Measurements from ENCODE around the gene NEDD9. TPM values are rescaled to one million over a fixed set of nuclear protein-coding genes. Genes with fewer than 3 reads are reported as not detected.

Gene NEDD9
- total RNA-seq, 1 donor from 2014 or later, result 23.2 TPM

GRCh38 chr6:11153447-11153846 is 79.0 kb downstream of the NEDD9 start:
- Mint-ChIP-seq H3K27me3 (ENCODE audit: low read depth) (no peaks in the 10 kb centered on the region), H3K4me1 (ENCODE audit: low read depth) (peaks cover 6% of the 10 kb centered on the region), H3K36me3 (ENCODE audit: low read depth) (no peaks in the 10 kb centered on the region), H3K9me3 (ENCODE audit: low read depth) (no peaks in the 10 kb centered on the region), H3K4me3 (ENCODE audit: unreplicated experiment) (no peak overlapping the region), H3K27ac (ENCODE audit: unreplicated experiment) (no peak overlapping the region)
- TF ChIP-seq, protein P1, sequence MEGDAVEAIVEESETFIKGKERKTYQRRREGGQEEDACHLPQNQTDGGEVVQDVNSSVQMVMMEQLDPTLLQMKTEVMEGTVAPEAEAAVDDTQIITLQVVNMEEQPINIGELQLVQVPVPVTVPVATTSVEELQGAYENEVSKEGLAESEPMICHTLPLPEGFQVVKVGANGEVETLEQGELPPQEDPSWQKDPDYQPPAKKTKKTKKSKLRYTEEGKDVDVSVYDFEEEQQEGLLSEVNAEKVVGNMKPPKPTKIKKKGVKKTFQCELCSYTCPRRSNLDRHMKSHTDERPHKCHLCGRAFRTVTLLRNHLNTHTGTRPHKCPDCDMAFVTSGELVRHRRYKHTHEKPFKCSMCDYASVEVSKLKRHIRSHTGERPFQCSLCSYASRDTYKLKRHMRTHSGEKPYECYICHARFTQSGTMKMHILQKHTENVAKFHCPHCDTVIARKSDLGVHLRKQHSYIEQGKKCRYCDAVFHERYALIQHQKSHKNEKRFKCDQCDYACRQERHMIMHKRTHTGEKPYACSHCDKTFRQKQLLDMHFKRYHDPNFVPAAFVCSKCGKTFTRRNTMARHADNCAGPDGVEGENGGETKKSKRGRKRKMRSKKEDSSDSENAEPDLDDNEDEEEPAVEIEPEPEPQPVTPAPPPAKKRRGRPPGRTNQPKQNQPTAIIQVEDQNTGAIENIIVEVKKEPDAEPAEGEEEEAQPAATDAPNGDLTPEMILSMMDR (IDR thresholded peaks at IDR 0.05), result no peak
- DNase-seq (ENCODE audit: low spot score), result no peak

- Mint-ChIP-seq H3K4me3 (ENCODE audit: unreplicated experiment) (no peak overlapping the region), H3K27me3 (ENCODE audit: low read depth) (no peaks in the 10 kb centered on the region), H3K4me1 (ENCODE audit: low read depth) (peaks cover 6% of the 10 kb centered on the region), H3K36me3 (ENCODE audit: low read depth) (no peaks in the 10 kb centered on the region), H3K27ac (ENCODE audit: unreplicated experiment) (no peak overlapping the region), H3K9me3 (ENCODE audit: low read depth) (no peaks in the 10 kb centered on the region)
- DNase-seq (ENCODE audit: low spot score), result no peak
- TF ChIP-seq, protein P1 (IDR thresholded peaks at IDR 0.05), result no peak
Observed at GRCh38 chr6:11152581-11152980, 79.9 kb downstream of the NEDD9 start.

DNA sequence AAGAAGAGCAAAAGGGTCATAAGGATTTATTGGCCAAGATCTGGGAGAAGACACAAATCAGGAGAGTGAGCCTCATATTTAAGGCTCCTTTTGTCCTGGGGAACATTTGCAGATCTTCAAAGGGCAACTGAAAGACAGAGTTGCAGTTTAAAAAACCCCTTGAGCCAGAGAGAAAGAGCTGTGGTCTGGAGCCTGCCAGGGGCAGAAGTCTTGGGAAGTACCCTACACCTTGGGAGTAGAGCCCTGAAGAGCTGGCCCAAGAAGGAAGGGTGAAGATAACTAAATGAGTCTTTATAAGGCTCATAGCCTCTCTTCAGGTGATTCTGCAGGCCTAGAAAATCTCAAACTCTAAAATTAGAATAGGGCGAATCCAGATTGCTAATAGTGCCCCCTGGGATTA is 81.0 kb downstream of the NEDD9 start:
- H3K4me3 Mint-ChIP-seq (ENCODE audit: unreplicated experiment), result no peak overlapping the region
- no peaks in the 10 kb centered on the region for H3K27me3 Mint-ChIP-seq (ENCODE audit: low read depth)
- peaks cover 6% of the 10 kb centered on the region for H3K4me1 Mint-ChIP-seq (ENCODE audit: low read depth)
- no peak overlapping the region for H3K27ac Mint-ChIP-seq (ENCODE audit: unreplicated experiment)
- no peak for DNase-seq (ENCODE audit: low spot score)
- TF ChIP-seq, protein P1 (IDR thresholded peaks at IDR 0.05), result no peak
- H3K36me3 Mint-ChIP-seq (ENCODE audit: low read depth), result no peaks in the 10 kb centered on the region
- no peaks in the 10 kb centered on the region for H3K9me3 Mint-ChIP-seq (ENCODE audit: low read depth)

- Mint-ChIP-seq H3K36me3 (ENCODE audit: low read depth) (no peaks in the 10 kb centered on the region), H3K4me3 (ENCODE audit: unreplicated experiment) (no peak overlapping the region), H3K4me1 (ENCODE audit: low read depth) (peaks cover 6% of the 10 kb centered on the region), H3K27me3 (ENCODE audit: low read depth) (no peaks in the 10 kb centered on the region), H3K9me3 (ENCODE audit: low read depth) (no peaks in the 10 kb centered on the region), H3K27ac (ENCODE audit: unreplicated experiment) (no peak overlapping the region)
- no peak for DNase-seq (ENCODE audit: low spot score)
- TF ChIP-seq, protein P1 (IDR thresholded peaks at IDR 0.05), result no peak
Observed at GRCh38 chr6:11149551-11149950, 82.9 kb downstream of the NEDD9 start.

DNA sequence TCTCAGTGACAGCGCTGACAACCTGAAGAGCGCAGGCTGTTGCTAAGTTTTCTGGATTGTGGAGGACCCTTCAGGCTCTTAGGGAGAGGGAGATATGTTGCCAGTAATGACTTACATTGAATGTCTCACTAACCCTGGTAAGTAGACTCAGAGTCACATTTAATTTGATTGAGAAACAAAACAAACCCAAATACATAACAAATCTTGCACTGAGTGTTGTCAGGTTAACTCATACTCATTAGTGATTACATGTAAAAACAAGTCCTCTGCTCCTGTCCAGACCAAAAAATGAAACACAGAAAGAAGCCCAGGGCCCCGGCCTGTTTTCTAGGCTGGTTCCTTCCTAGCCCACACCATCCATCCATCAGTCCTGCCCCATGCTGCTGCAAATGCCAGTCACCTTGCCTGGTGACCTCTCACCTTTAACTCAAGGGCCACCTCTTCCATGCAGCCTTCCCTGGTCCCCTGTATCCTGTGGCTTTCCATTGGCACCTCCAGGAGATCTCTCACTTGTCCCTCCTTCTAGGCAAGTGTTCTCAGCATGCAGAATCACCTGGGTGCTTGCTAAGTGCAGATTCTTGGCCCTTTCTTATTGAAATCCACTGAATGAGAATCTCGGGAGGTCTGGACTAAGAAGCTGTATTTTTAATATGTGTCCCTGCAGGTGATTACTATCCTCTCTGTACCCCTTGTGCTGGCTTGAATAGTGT is 86.2 kb downstream of the NEDD9 start:
- Mint-ChIP-seq H3K4me3 (ENCODE audit: unreplicated experiment) (no peak overlapping the region), H3K27me3 (ENCODE audit: low read depth) (no peaks in the 10 kb centered on the region), H3K9me3 (ENCODE audit: low read depth) (no peaks in the 10 kb centered on the region), H3K4me1 (ENCODE audit: low read depth) (peaks cover 18% of the 10 kb centered on the region), H3K36me3 (ENCODE audit: low read depth) (no peaks in the 10 kb centered on the region), H3K27ac (ENCODE audit: unreplicated experiment) (no peak overlapping the region)
- TF ChIP-seq, protein P1 (IDR thresholded peaks at IDR 0.05), result no peak
- no peak for DNase-seq (ENCODE audit: low spot score)

All from chondrocyte (in vitro differentiated cells).